WTC11 (cell line): ENCODE data around the gene NTPCR.

Source experiments
- AFF4 ChIP-seq: sonication (generic); formaldehyde crosslinking; IDR thresholded peaks from 2 replicates; pipeline ENCODE4 v1.8.1; 2023; ENCODE audit warnings: mild to moderate bottlenecking, missing genetic modification reagents, borderline replicate concordance
- CTCF ChIP-seq: fragments of 200-600 bp; IDR thresholded peaks from 2 replicates; pipeline ENCODE4 v1.8.0; 2022; ENCODE audit warnings: antibody characterized with exemption
- ERG ChIP-seq: fragments of 250-450 bp; sonication (Bioruptor Pico); IDR thresholded peaks from 2 replicates; pipeline ENCODE4 v1.8.0; 2021; ENCODE audit warnings: mild to moderate bottlenecking
- FOXP4 ChIP-seq: sonication (generic); formaldehyde crosslinking; IDR thresholded peaks from 2 replicates; pipeline ENCODE4 v1.8.0; 2022; ENCODE audit warnings: mild to moderate bottlenecking, missing genetic modification reagents
- HMGXB4 ChIP-seq: sonication (generic); formaldehyde crosslinking; IDR thresholded peaks from 2 replicates; pipeline ENCODE4 v1.8.1; 2023; ENCODE audit warnings: mild to moderate bottlenecking, moderate library complexity, missing genetic modification reagents
- KAT7 ChIP-seq: sonication (generic); formaldehyde crosslinking; IDR thresholded peaks from 2 replicates; pipeline ENCODE4 v1.8.1; 2023; ENCODE audit warnings: missing genetic modification reagents, mild to moderate bottlenecking, borderline replicate concordance
- MXD4 ChIP-seq: fragments of 250-450 bp; sonication (Bioruptor Pico); IDR thresholded peaks from 2 replicates; pipeline ENCODE4 v1.8.0; 2021; ENCODE audit warnings: mild to moderate bottlenecking, moderate library complexity, borderline replicate concordance
- NFATC4 ChIP-seq: fragments of 250-450 bp; sonication (Bioruptor Pico); IDR thresholded peaks from 2 replicates; pipeline ENCODE4 v1.9.0; 2021; ENCODE audit warnings: mild to moderate bottlenecking
- PRDM15 ChIP-seq: sonication (generic); formaldehyde crosslinking; IDR thresholded peaks from 2 replicates; pipeline ENCODE4 v1.8.0; 2022; ENCODE audit warnings: missing genetic modification reagents
- PREB ChIP-seq: sonication (generic); formaldehyde crosslinking; IDR thresholded peaks from 2 replicates; pipeline ENCODE4 v1.8.1; 2022; ENCODE audit warnings: mild to moderate bottlenecking, missing genetic modification reagents, moderate library complexity, borderline replicate concordance
- TCF7 ChIP-seq: sonication (generic); formaldehyde crosslinking; IDR thresholded peaks from 2 replicates; pipeline ENCODE4 v1.8.0; 2022; ENCODE audit warnings: mild to moderate bottlenecking, low read depth, missing genetic modification reagents, moderate library complexity
- USF2 ChIP-seq: sonication (generic); formaldehyde crosslinking; IDR thresholded peaks from 2 replicates; pipeline ENCODE4 v1.8.1; 2023; ENCODE audit warnings: mild to moderate bottlenecking, missing genetic modification reagents, moderate library complexity
- ZNF512 ChIP-seq: sonication (generic); formaldehyde crosslinking; IDR thresholded peaks from 2 replicates; pipeline ENCODE4 v1.8.1; 2022; ENCODE audit warnings: missing genetic modification reagents, borderline replicate concordance

- no peak for TF ChIP-seq AFF4 (CRISPR knock-in tag)
- no peak for TF ChIP-seq FOXP4 (CRISPR knock-in tag)
- no peak for TF ChIP-seq CTCF
- TF ChIP-seq HMGXB4: no peak
- no peak for TF ChIP-seq NFATC4 (CRISPR knock-in tag)
- no peak for TF ChIP-seq TCF7
- TF ChIP-seq KAT7: no peak
- TF ChIP-seq ERG: no peak
- no peak for TF ChIP-seq ZNF512 (CRISPR knock-in tag)
- no peak for TF ChIP-seq PREB (CRISPR knock-in tag)
- TF ChIP-seq USF2 (CRISPR knock-in tag): no peak
- no peak for TF ChIP-seq MXD4
- TF ChIP-seq PRDM15 (CRISPR knock-in tag): no peak
These were observed 12.6 kb upstream of the NTPCR start for GRCh38 chr1:232937741-232938375.
